ENCODE results near the gene TUBGCP6.

- TF ChIP-seq CTCF (IDR thresholded peaks at IDR 0.05): no peak
- no peak for TF ChIP-seq POLR2A (IDR thresholded peaks at IDR 0.05)
Measured at GRCh38 chr22:50232481-50233151, 12.2 kb downstream of the TUBGCP6 start.

Data from thyroid gland (tissue), 4 donors.